IMR-90 (cell line): Measurements from ENCODE around the gene GBF1. TPM values are rescaled to one million over a fixed set of nuclear protein-coding genes. Genes with fewer than 3 reads are reported as not detected.

Experiments used
- ATAC-seq: fragments of 200-7000 bp; cut with Tn5 transposase; 2 replicates; pipeline ENCODE4 v1.9.1; 2020; ENCODE audit warnings: low read depth, mild to moderate bottlenecking, moderate library complexity
- BruUV-seq: library from RNA; stranded (reverse); fragments of 400-500 nt; replicated peaks from 2 replicates; lab custom pipeline; 2021; lab: Mats Ljungman, UMichigan
- CTCF ChIA-PET: fragments of 300-600 bp; formaldehyde crosslinking; extraction: SDS; loops from one replicate; lab custom pipeline; 2021; ENCODE audit warnings: antibody characterized with exemption; lab: Yijun Ruan, JAX
- POLR2A ChIA-PET: fragments of 300-600 bp; sonication (Branson Sonifier 250); formaldehyde crosslinking; loops from one replicate; lab custom pipeline; 2022; ENCODE audit warnings: antibody characterized with exemption; ENCODE audit not compliant: unreplicated experiment; lab: Charles Lee
- DNase-seq: peaks from one replicate; pipeline ENCODE4 v3.0.0; 2013
- H2AFZ ChIP-seq: replicated peaks from 2 replicates; pipeline ENCODE3; 2013; ENCODE audit warnings: low read length, mild to moderate bottlenecking; ENCODE audit not compliant: poor library complexity
- H2AK5ac ChIP-seq: 2 replicates; pipeline ENCODE4 v1.6.1; 2013; ENCODE audit warnings: low read depth, low read length, inconsistent platforms
- H2AK9ac ChIP-seq: replicated peaks from 2 replicates; pipeline ENCODE3; 2013; ENCODE audit warnings: mild to moderate bottlenecking, low read depth, low read length, moderate library complexity; ENCODE audit not compliant: poor library complexity
- H2BK120ac ChIP-seq: 2 replicates; pipeline ENCODE4 v1.6.1; 2013; ENCODE audit warnings: low read depth, low read length, inconsistent platforms
- H2BK15ac ChIP-seq: 3 replicates; pipeline ENCODE4 v1.6.1; 2013; ENCODE audit warnings: low read depth, low read length, inconsistent platforms
- H2BK20ac ChIP-seq: 2 replicates; pipeline ENCODE4 v1.6.1; 2013; ENCODE audit warnings: low read depth, mild to moderate bottlenecking, inconsistent platforms, low read length, moderate library complexity
- H2BK5ac ChIP-seq: 2 replicates; pipeline ENCODE4 v1.6.1; 2013; ENCODE audit warnings: mild to moderate bottlenecking, low read depth, low read length, inconsistent platforms; ENCODE audit not compliant: poor library complexity, severe bottlenecking
- H3K14ac ChIP-seq: replicated peaks from 2 replicates; pipeline ENCODE4 v1.6.1; 2013; ENCODE audit warnings: low read depth, low read length, inconsistent platforms
- H3K18ac ChIP-seq: 2 replicates; pipeline ENCODE4 v1.6.1; 2013; ENCODE audit warnings: low read depth, low read length, control low read depth
- H3K23ac ChIP-seq: 2 replicates; pipeline ENCODE4 v1.6.1; 2013; ENCODE audit warnings: low read depth, low read length, inconsistent platforms
- H3K27ac ChIP-seq: 2 replicates; pipeline ENCODE4 v1.5.1; 2013; ENCODE audit warnings: mild to moderate bottlenecking, control low read depth, low read length; ENCODE audit not compliant: insufficient read depth
- H3K27me3 ChIP-seq: 2 replicates; pipeline ENCODE4 v1.6.1; 2013; ENCODE audit warnings: low read length; ENCODE audit not compliant: control insufficient read depth, insufficient read depth
- H3K36me3 ChIP-seq: 2 replicates; pipeline ENCODE4 v1.6.1; 2013; ENCODE audit warnings: low read length, mixed read lengths; ENCODE audit not compliant: control insufficient read depth, insufficient read depth
- H3K4ac ChIP-seq: 2 replicates; pipeline ENCODE4 v1.6.1; 2013; ENCODE audit warnings: low read depth, low read length, inconsistent platforms
- H3K4me1 ChIP-seq: 2 replicates; pipeline ENCODE4 v1.6.1; 2013; ENCODE audit warnings: low read length, mixed read lengths; ENCODE audit not compliant: control insufficient read depth, insufficient read depth
- H3K4me2 ChIP-seq: 2 replicates; pipeline ENCODE4 v1.6.1; 2013; ENCODE audit warnings: low read depth, mild to moderate bottlenecking, control low read depth, low read length, moderate library complexity
- H3K4me3 ChIP-seq: 2 replicates; pipeline ENCODE4 v1.5.1; 2013; ENCODE audit warnings: low read depth, mild to moderate bottlenecking, control low read depth, low read length, moderate library complexity; ENCODE audit not compliant: insufficient read depth
- H3K56ac ChIP-seq: 2 replicates; pipeline ENCODE4 v1.6.1; 2013; ENCODE audit warnings: low read length, inconsistent platforms; ENCODE audit not compliant: insufficient read depth; ENCODE audit errors: extremely low read depth
- H3K79me1 ChIP-seq, 2 experiments: 2 replicates each; pipeline ENCODE4 v1.6.1; 2013; ENCODE audit warnings: low read length in 2 of 2, inconsistent platforms in 1 of 2, low read depth in 1 of 2
- H3K9ac ChIP-seq: 2 replicates; pipeline ENCODE4 v1.6.1; 2013; ENCODE audit warnings: low read depth, low read length, control low read depth
- H3K9me1 ChIP-seq: 2 replicates; pipeline ENCODE4 v1.6.1; 2013; ENCODE audit warnings: low read length, inconsistent platforms; ENCODE audit not compliant: insufficient read depth
- H3K9me3 ChIP-seq: 2 replicates; pipeline ENCODE4 v1.6.1; 2013; ENCODE audit warnings: low read length; ENCODE audit not compliant: control insufficient read depth, insufficient read depth
- H4K20me1 ChIP-seq: 2 replicates; pipeline ENCODE4 v1.6.1; 2013; ENCODE audit warnings: low read length, inconsistent platforms; ENCODE audit not compliant: insufficient read depth
- H4K5ac ChIP-seq: 2 replicates; pipeline ENCODE4 v1.6.1; 2013; ENCODE audit warnings: mild to moderate bottlenecking, low read depth, low read length, control low read depth
- H4K8ac ChIP-seq, 2 experiments: 2 replicates each; pipeline ENCODE4 v1.6.1; 2013; ENCODE audit warnings: low read depth in 2 of 2, low read length in 2 of 2, control low read depth in 1 of 2, inconsistent platforms in 1 of 2
- H4K91ac ChIP-seq: 2 replicates; pipeline ENCODE4 v1.6.1; 2013; ENCODE audit warnings: low read depth, low read length, inconsistent platforms; ENCODE audit not compliant: insufficient read depth
- CTCF ChIP-seq: conservative IDR thresholded peaks from 2 replicates; pipeline ENCODE4 v1.5.1; 2012; ENCODE audit warnings: mild to moderate bottlenecking, low read depth, low read length, improper control_type of control experiment
- ELK1 ChIP-seq: fragments of 150-350 bp; IDR thresholded peaks from 2 replicates; pipeline ENCODE4 v1.6.1; 2016; ENCODE audit warnings: low read depth, mild to moderate bottlenecking, low read length, moderate library complexity, borderline replicate concordance
- FOS ChIP-seq: fragments of 150-350 bp; IDR thresholded peaks from 2 replicates; pipeline ENCODE4 v1.6.1; 2016; ENCODE audit warnings: low read depth, low read length
- MAZ ChIP-seq: IDR thresholded peaks from 2 replicates; pipeline ENCODE4 v1.6.1; 2012; ENCODE audit warnings: low read depth, mild to moderate bottlenecking, low read length, improper control_type of control experiment, moderate library complexity, borderline replicate concordance
- MXI1 ChIP-seq: IDR thresholded peaks from 2 replicates; pipeline ENCODE4 v1.6.1; 2012; ENCODE audit warnings: low read depth, mild to moderate bottlenecking, low read length, moderate library complexity, borderline replicate concordance
- NFE2L2 ChIP-seq: fragments of 150-350 bp; IDR thresholded peaks from 2 replicates; pipeline ENCODE4 v1.6.1; 2016; ENCODE audit warnings: low read depth, mild to moderate bottlenecking, low read length
- POLR2A ChIP-seq: IDR thresholded peaks from 2 replicates; pipeline ENCODE4 v1.6.1; 2012; ENCODE audit warnings: mild to moderate bottlenecking, low read depth, low read length
- RAD21 ChIP-seq: IDR thresholded peaks from 2 replicates; pipeline ENCODE4 v1.6.1; 2012; ENCODE audit warnings: low read length, improper control_type of control experiment
- RCOR1 ChIP-seq: IDR thresholded peaks from 2 replicates; pipeline ENCODE4 v1.6.1; 2012; ENCODE audit warnings: mild to moderate bottlenecking, low read length, improper control_type of control experiment; ENCODE audit not compliant: insufficient replicate concordance
- USF2 ChIP-seq: fragments of 150-350 bp; IDR thresholded peaks from 2 replicates; pipeline ENCODE4 v1.6.1; 2017; ENCODE audit warnings: mild to moderate bottlenecking, antibody characterized with exemption, low read length, low read depth
- WGBS, 2 experiments: methylation state at CpG; one replicate each; pipeline versions ENCODE4 v1.1.5 to v1.1.7; 2013; ENCODE audit warnings: missing lambda C conversion rate in 2 of 2; ENCODE audit not compliant: insufficient read length in 1 of 2; ENCODE audit errors: extremely low coverage in 2 of 2; 5-methylcytosine and 5-hydroxymethylcytosine counted together
- dilution Hi-C: fragments of 300-500 bp; cut with HindIII; formaldehyde crosslinking; loops from one replicate; pipeline ENCODE4 v1.14.3; 2018; ENCODE audit warnings: low sequenced_read_pairs; ENCODE audit not compliant: unreplicated experiment
- in situ Hi-C: fragments of 300-500 bp; cut with MboI; formaldehyde crosslinking; loops from 3 replicates; pipeline ENCODE4 v1.14.3; 2019; ENCODE audit warnings: low sequenced_read_pairs, inconsistent platforms, mixed read lengths
- intact Hi-C: fragments of 100-400 bp; cut with micrococcal nuclease; formaldehyde crosslinking; loops from 2 replicates; pipeline ENCODE4 v1.10.0; 2022
- polyA plus RNA-seq, 3 experiments: library from polyadenylated mRNA; depleted of rRNA; stranded (reverse); fragments of >200 nt; gene quantifications; 2 replicates each; pipeline ENCODE4 v1.2.3, GENCODE V29; 2012; ENCODE audit warnings: low replicate concordance in 1 of 3
- total RNA-seq: library from RNA; depleted of rRNA; stranded (reverse); fragments of >200 nt; gene quantifications from 2 replicates; pipeline ENCODE4 v1.2.3, GENCODE V29; 2012

GBF1 gene
- total and polyA plus RNA-seq, 2 of the 4 experiments (the other 2 are of a cell fraction) = 38.7 to 40.1 TPM

- no TSS peak for BruUV-seq
- no peak overlapping the region for H2AFZ ChIP-seq
- ATAC-seq (no peak), DNase-seq (no peak)
- H2AK5ac ChIP-seq = no peak overlapping the region
- TF ChIP-seq POLR2A (no peak), FOS (no peak), NFE2L2 (no peak), MAZ (no peak), ELK1 (no peak), RAD21 (no peak), USF2 (no peak), CTCF (no peak), RCOR1 (no peak), MXI1 (no peak)
- no peak overlapping the region for H4K5ac ChIP-seq
- H3K9me3 ChIP-seq = no peaks in the 10 kb centered on the region
- H2BK120ac ChIP-seq = no peak overlapping the region
- H3K4ac ChIP-seq = no peak overlapping the region
- H3K27me3 ChIP-seq = no peaks in the 10 kb centered on the region
- in situ Hi-C loops (no loop called here), dilution Hi-C loops (no loop called here), intact Hi-C loops (no loop called here)
- H4K20me1 ChIP-seq = peaks cover 63% of the 10 kb centered on the region
- H3K56ac ChIP-seq = no peak overlapping the region
- WGBS, 2 experiments = 91% methylated on average over 1 of the region's 2 CpGs; no CpG with 5 or more reads in 1 of the 2 experiments
- H3K4me3 ChIP-seq = no peak overlapping the region
- POLR2A ChIA-PET = no interaction called here
- no peak overlapping the region for H3K4me2 ChIP-seq
- no peak overlapping the region for H4K91ac ChIP-seq
- H3K9me1 ChIP-seq = peaks cover 15% of the 10 kb centered on the region
- H3K23ac ChIP-seq = no peak overlapping the region
- H3K27ac ChIP-seq = no peak overlapping the region
- no peaks in the 10 kb centered on the region for H3K36me3 ChIP-seq
- H2BK5ac ChIP-seq = no peak overlapping the region
- no peak overlapping the region for H3K14ac ChIP-seq
- H3K4me1 ChIP-seq = peaks cover 6% of the 10 kb centered on the region
- H3K9ac ChIP-seq = no peak overlapping the region
- H3K79me1 ChIP-seq = peaks cover 40 to 74% of the 10 kb centered on the region in 2 experiments
- H3K18ac ChIP-seq = no peak overlapping the region
- H2BK20ac ChIP-seq = no peak overlapping the region
- H2BK15ac ChIP-seq = no peak overlapping the region
- H2AK9ac ChIP-seq = no peak overlapping the region
- CTCF ChIA-PET = interaction anchor here (1.0 kb wide), 1 partner anchor 101 kb away, joined by 3 read pairs; no protein-coding TSS in a partner anchor
- no peak overlapping the region for H4K8ac ChIP-seq
These were observed 38.2 kb downstream of the GBF1 start for GRCh38 chr10:102283488-102283887.
